ENCODE data around the gene SERPINA9. TPM values are rescaled to one million over a fixed set of nuclear protein-coding genes. Genes with fewer than 3 reads are reported as not detected.

Gene SERPINA9
- total RNA-seq, 6 experiments from 2014 or later, result not detected

- Mint-ChIP-seq H3K27me3 (ENCODE audit: insufficient read depth) (peaks cover 2% of the 10 kb centered on the region; the same call in 1 of the 2 replicates), H3K4me3 (no peak overlapping the region), H3K27ac (no peak overlapping the region), H3K36me3 (ENCODE audit: low read depth) (no peaks in the 10 kb centered on the region), H3K4me1 (ENCODE audit: low read depth) (no peaks in the 10 kb centered on the region), H3K9me3 (peaks cover 64% of the 10 kb centered on the region)
- no peak for TF ChIP-seq CTCF (IDR thresholded peaks at IDR 0.05)
- no peak for DNase-seq
Measured at GRCh38 chr14:94499673-94500072, 23.7 kb upstream of the SERPINA9 start.

GRCh38 chr14:94498215-94498614, 22.2 kb upstream of the SERPINA9 start:
- H3K36me3 Mint-ChIP-seq (ENCODE audit: low read depth), result no peaks in the 10 kb centered on the region
- H3K4me3 Mint-ChIP-seq, result no peak overlapping the region
- H3K9me3 Mint-ChIP-seq, result peaks cover 67% of the 10 kb centered on the region
- no peak for TF ChIP-seq CTCF (IDR thresholded peaks at IDR 0.05)
- DNase-seq, result no peak
- no peak overlapping the region for H3K27ac Mint-ChIP-seq
- H3K27me3 Mint-ChIP-seq (ENCODE audit: insufficient read depth), result peaks cover 4% of the 10 kb centered on the region
- H3K4me1 Mint-ChIP-seq (ENCODE audit: low read depth), result no peaks in the 10 kb centered on the region

GRCh38 chr14:94494085-94494484, 18.1 kb upstream of the SERPINA9 start:
- Mint-ChIP-seq H3K9me3 (peaks cover 31% of the 10 kb centered on the region), H3K36me3 (ENCODE audit: low read depth) (no peaks in the 10 kb centered on the region), H3K27me3 (ENCODE audit: insufficient read depth) (peaks cover 2% of the 10 kb centered on the region), H3K4me1 (ENCODE audit: low read depth) (no peaks in the 10 kb centered on the region), H3K27ac (no peak overlapping the region), H3K4me3 (no peak overlapping the region)
- TF ChIP-seq CTCF (IDR thresholded peaks at IDR 0.05), result no peak
- DNase-seq, result no peak

- no peaks in the 10 kb centered on the region for H3K36me3 Mint-ChIP-seq (ENCODE audit: low read depth)
- TF ChIP-seq CTCF (IDR thresholded peaks at IDR 0.05), result no peak
- no peaks in the 10 kb centered on the region for H3K4me1 Mint-ChIP-seq (ENCODE audit: low read depth)
- DNase-seq, result no peak
- no peak overlapping the region for H3K4me3 Mint-ChIP-seq
- peaks cover 14% of the 10 kb centered on the region; the same call in 1 of the 2 replicates for H3K9me3 Mint-ChIP-seq
- H3K27ac Mint-ChIP-seq, result no peak overlapping the region
- peaks cover 2% of the 10 kb centered on the region for H3K27me3 Mint-ChIP-seq (ENCODE audit: insufficient read depth)
Measured at GRCh38 chr14:94491511-94491910, 15.5 kb upstream of the SERPINA9 start.

- Mint-ChIP-seq H3K9me3 (peaks cover 4% of the 10 kb centered on the region; the same call in 1 of the 2 replicates), H3K36me3 (ENCODE audit: low read depth) (no peaks in the 10 kb centered on the region), H3K27ac (no peak overlapping the region), H3K4me1 (ENCODE audit: low read depth) (no peaks in the 10 kb centered on the region), H3K27me3 (ENCODE audit: insufficient read depth) (peaks cover 4% of the 10 kb centered on the region), H3K4me3 (no peak overlapping the region)
- DNase-seq, result no peak
- no peak for TF ChIP-seq CTCF (IDR thresholded peaks at IDR 0.05)
Measured at GRCh38 chr14:94489336-94489735, 13.3 kb upstream of the SERPINA9 start.

- Mint-ChIP-seq H3K36me3 (ENCODE audit: low read depth) (no peaks in the 10 kb centered on the region), H3K4me3 (no peak overlapping the region), H3K4me1 (ENCODE audit: low read depth) (no peaks in the 10 kb centered on the region), H3K9me3 (no peaks in the 10 kb centered on the region; the same call in 1 of the 2 replicates), H3K27ac (no peak overlapping the region), H3K27me3 (ENCODE audit: insufficient read depth) (peaks cover 2% of the 10 kb centered on the region)
- no peak for DNase-seq
- no peak for TF ChIP-seq CTCF (IDR thresholded peaks at IDR 0.05)
Measured at GRCh38 chr14:94486883-94487282, 10.9 kb upstream of the SERPINA9 start.
